Measurements from ENCODE around the gene SARDH. TPM values are rescaled to one million over a fixed set of nuclear protein-coding genes. Genes with fewer than 3 reads are reported as not detected.

SARDH gene
- total RNA-seq, 1 donor from 2014 or later: 0.20 TPM

GRCh38 chr9:133647765-133648469 is 90.2 kb downstream of the SARDH start:
- no peak for DNase-seq (ENCODE audit: low read depth, low spot score)

GRCh38 chr9:133647148-133647547 is 91.0 kb downstream of the SARDH start:
- DNase-seq (ENCODE audit: low read depth, low spot score): no peak

- no peak for DNase-seq (ENCODE audit: low read depth, low spot score)
Observed at GRCh38 chr9:133645021-133645765, 93.0 kb downstream of the SARDH start.

GRCh38 chr9:133643978-133644760 is 94.0 kb downstream of the SARDH start:
- DNase-seq (ENCODE audit: low read depth, low spot score): no peak

GRCh38 chr9:133643362-133643755 is 94.8 kb downstream of the SARDH start:
- no peak for DNase-seq (ENCODE audit: low read depth, low spot score)

- no peak for DNase-seq (ENCODE audit: low read depth, low spot score)
Observed at GRCh38 chr9:133642708-133643361, 95.3 kb downstream of the SARDH start.

- no peak for DNase-seq (ENCODE audit: low read depth, low spot score)
Observed at GRCh38 chr9:133641861-133642595, 96.1 kb downstream of the SARDH start.

GRCh38 chr9:133641396-133641655 is 96.8 kb downstream of the SARDH start:
- DNase-seq (ENCODE audit: low read depth, low spot score): no peak

- DNase-seq (ENCODE audit: low read depth, low spot score): no peak
Observed at GRCh38 chr9:133640580-133641395, 97.4 kb downstream of the SARDH start.

- no peak for DNase-seq (ENCODE audit: low read depth, low spot score)
Observed at GRCh38 chr9:133640160-133640559, 98.0 kb downstream of the SARDH start.

- no peak for DNase-seq (ENCODE audit: low read depth, low spot score)
Observed at GRCh38 chr9:133639613-133640012, 98.5 kb downstream of the SARDH start.

- DNase-seq (ENCODE audit: low read depth, low spot score): no peak
Observed at GRCh38 chr9:133638711-133639110, 99.4 kb downstream of the SARDH start.

- no peak for DNase-seq (ENCODE audit: low read depth, low spot score)
Observed at GRCh38 chr9:133638076-133638475, 100.1 kb downstream of the SARDH start.

GRCh38 chr9:133637451-133638055 is 100.6 kb downstream of the SARDH start:
- no peak for DNase-seq (ENCODE audit: low read depth, low spot score)

GRCh38 chr9:133636902-133637301 is 101.2 kb downstream of the SARDH start:
- no peak for DNase-seq (ENCODE audit: low read depth, low spot score)

- DNase-seq (ENCODE audit: low read depth, low spot score): no peak
Observed at GRCh38 chr9:133635533-133636531, 102.3 kb downstream of the SARDH start, which contains the start of gene DBH. TSS of gene DBH (plus strand) at chr9:133636363. CDS start at chr9:133636372, 9 bp downstream.

- no peak for DNase-seq (ENCODE audit: low read depth, low spot score)
Observed at GRCh38 chr9:133635098-133635497, 103.1 kb downstream of the SARDH start.

- no peak for DNase-seq (ENCODE audit: low read depth, low spot score)
Observed at GRCh38 chr9:133634081-133634691, 104.0 kb downstream of the SARDH start.
